22Rv1 (cell line): ENCODE results near the gene GLIS1.

Source experiments
- ZFX ChIP-seq: fragments of 450-650 bp; IDR thresholded peaks from 2 replicates; pipeline ENCODE4 v1.6.1; 2017; ENCODE audit warnings: antibody characterized with exemption, borderline replicate concordance
- TF ChIP-seq, protein P1 (sequence below): fragments of 450-650 bp; IDR thresholded peaks from 2 replicates; pipeline ENCODE4 v1.5.1; 2017; ENCODE audit warnings: mild to moderate bottlenecking

DNA sequence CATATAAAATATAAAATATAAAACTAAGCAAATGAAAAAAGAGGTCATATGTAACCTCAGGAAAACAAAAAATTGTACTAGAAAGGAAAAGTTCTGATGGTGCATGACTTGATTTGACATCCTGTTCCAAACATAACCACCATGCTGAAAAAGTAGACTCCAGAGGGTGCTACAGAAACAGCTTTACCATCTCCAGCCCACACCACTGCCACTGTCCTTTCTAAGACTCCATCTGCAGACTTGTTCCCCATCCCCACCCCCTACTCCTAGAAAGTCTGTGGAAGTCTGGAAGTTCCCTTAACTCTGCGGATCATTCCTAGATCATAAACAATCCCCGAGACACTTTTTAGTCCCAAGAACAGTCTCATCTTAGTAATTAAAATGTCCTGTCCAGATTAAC lies 20.5 kb downstream of the GLIS1 start:
- TF ChIP-seq, protein P1, sequence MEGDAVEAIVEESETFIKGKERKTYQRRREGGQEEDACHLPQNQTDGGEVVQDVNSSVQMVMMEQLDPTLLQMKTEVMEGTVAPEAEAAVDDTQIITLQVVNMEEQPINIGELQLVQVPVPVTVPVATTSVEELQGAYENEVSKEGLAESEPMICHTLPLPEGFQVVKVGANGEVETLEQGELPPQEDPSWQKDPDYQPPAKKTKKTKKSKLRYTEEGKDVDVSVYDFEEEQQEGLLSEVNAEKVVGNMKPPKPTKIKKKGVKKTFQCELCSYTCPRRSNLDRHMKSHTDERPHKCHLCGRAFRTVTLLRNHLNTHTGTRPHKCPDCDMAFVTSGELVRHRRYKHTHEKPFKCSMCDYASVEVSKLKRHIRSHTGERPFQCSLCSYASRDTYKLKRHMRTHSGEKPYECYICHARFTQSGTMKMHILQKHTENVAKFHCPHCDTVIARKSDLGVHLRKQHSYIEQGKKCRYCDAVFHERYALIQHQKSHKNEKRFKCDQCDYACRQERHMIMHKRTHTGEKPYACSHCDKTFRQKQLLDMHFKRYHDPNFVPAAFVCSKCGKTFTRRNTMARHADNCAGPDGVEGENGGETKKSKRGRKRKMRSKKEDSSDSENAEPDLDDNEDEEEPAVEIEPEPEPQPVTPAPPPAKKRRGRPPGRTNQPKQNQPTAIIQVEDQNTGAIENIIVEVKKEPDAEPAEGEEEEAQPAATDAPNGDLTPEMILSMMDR = no peak
- no peak for TF ChIP-seq ZFX
